Measurements from ENCODE around the gene EP400. TPM values are rescaled to one million over a fixed set of nuclear protein-coding genes. Genes with fewer than 3 reads are reported as not detected.

Gene EP400
- total and polyA plus RNA-seq, 2 of the 13 experiments (the other 11 are each of a cell fraction or from before 2014, with no cell fraction given), result 4.9 to 5.0 TPM

DNA sequence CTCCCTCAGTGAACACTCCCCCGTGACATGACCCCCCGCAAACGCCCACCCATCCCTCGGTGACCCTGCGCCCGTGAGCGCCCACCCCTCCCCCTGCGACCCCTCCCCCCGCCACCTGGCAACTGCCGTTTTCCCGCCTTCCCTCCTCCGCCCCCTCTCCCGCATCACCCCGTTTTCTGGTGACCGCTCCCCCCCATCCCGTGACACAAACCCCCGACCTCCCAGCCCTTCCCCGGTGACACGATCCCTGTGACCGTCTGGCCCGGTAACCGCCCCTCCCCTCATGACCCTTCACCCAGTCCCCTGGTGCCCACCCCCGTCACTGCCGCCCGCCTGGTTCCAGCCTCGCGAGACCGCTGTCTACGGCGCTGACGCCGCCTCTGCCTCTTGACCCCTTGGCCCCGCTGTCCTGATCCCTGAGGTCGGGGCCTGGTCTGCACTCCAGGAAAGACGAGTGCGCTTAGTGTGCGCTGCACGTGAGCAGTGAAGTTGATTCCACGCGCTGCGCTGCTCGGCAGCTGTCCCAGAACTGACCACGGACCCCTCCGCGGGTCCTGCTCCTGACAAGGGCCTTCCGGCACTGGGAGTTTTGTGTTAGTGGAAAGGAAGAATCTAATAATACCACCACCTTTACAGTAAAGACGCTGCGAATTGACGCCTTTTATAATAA, 135.0 kb downstream of the EP400 start (continued):
- TF ChIP-seq YEATS2 (CRISPR knock-in tag; IDR thresholded peaks at IDR 0.05; ENCODE audit: borderline replicate concordance) (peak; percentile 86), MEIS2 (CRISPR knock-in tag; IDR thresholded peaks at IDR 0.05) (0 out of 2 replicates have a peak, but pooled peaks have one; percentile 42), ZFP82 (CRISPR knock-in tag; IDR thresholded peaks at IDR 0.05; ENCODE audit: borderline replicate concordance) (0 out of 2 replicates have a peak, but pooled peaks have one; percentile 22), ZNF788 (CRISPR knock-in tag; IDR thresholded peaks at IDR 0.05; ENCODE audit: borderline replicate concordance) (peak; percentile 83; the same call in 1 of the 2 replicates), ZBTB7B (CRISPR knock-in tag; IDR thresholded peaks at IDR 0.05) (peak; percentile 46; the same call in 1 of the 2 replicates), MYC (CRISPR knock-in tag; IDR thresholded peaks at IDR 0.05; ENCODE audit: borderline replicate concordance) (peak; percentile 86), ARNT2 (CRISPR knock-in tag; IDR thresholded peaks at IDR 0.05; ENCODE audit: low read depth) (peak; percentile 64), MXI1 (IDR thresholded peaks at IDR 0.05; ENCODE audit: borderline replicate concordance, low read depth, low read length) (peak; percentile 79; the same call in 1 of the 3 replicates), SOX6 (IDR thresholded peaks at IDR 0.05) (no peak), SOX6 (CRISPR knock-in tag; IDR thresholded peaks at IDR 0.05) (peak; percentile 65), ASH2L (IDR thresholded peaks at IDR 0.05; ENCODE audit: insufficient read length, low read depth, low read length) (peak; percentile 85), PCBP2 (optimal IDR thresholded peaks at IDR 0.05; ENCODE audit: low read depth, low read length, poor library complexity, severe bottlenecking) (no peak), TARDBP (CRISPR knock-in tag; IDR thresholded peaks at IDR 0.05) (peak; percentile 66; the same call in 1 of the 2 replicates), JUNB (CRISPR knock-in tag; IDR thresholded peaks at IDR 0.05; ENCODE audit: borderline replicate concordance) (peak; percentile 43; the same call in 1 of the 2 replicates), HNF4A (CRISPR knock-in tag; IDR thresholded peaks at IDR 0.05) (peak; percentile 68)
- TF ChIP-seq, protein P1, sequence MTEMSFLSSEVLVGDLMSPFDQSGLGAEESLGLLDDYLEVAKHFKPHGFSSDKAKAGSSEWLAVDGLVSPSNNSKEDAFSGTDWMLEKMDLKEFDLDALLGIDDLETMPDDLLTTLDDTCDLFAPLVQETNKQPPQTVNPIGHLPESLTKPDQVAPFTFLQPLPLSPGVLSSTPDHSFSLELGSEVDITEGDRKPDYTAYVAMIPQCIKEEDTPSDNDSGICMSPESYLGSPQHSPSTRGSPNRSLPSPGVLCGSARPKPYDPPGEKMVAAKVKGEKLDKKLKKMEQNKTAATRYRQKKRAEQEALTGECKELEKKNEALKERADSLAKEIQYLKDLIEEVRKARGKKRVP (CRISPR knock-in tag; IDR thresholded peaks at IDR 0.05), result peak in 1 of 2 experiments; percentile 67; a peak in 1 of 4 replicates
- TF ChIP-seq, protein P2, sequence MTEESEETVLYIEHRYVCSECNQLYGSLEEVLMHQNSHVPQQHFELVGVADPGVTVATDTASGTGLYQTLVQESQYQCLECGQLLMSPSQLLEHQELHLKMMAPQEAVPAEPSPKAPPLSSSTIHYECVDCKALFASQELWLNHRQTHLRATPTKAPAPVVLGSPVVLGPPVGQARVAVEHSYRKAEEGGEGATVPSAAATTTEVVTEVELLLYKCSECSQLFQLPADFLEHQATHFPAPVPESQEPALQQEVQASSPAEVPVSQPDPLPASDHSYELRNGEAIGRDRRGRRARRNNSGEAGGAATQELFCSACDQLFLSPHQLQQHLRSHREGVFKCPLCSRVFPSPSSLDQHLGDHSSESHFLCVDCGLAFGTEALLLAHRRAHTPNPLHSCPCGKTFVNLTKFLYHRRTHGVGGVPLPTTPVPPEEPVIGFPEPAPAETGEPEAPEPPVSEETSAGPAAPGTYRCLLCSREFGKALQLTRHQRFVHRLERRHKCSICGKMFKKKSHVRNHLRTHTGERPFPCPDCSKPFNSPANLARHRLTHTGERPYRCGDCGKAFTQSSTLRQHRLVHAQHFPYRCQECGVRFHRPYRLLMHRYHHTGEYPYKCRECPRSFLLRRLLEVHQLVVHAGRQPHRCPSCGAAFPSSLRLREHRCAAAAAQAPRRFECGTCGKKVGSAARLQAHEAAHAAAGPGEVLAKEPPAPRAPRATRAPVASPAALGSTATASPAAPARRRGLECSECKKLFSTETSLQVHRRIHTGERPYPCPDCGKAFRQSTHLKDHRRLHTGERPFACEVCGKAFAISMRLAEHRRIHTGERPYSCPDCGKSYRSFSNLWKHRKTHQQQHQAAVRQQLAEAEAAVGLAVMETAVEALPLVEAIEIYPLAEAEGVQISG (CRISPR knock-in tag; IDR thresholded peaks at IDR 0.05), result peak; percentile 74
